GM19397 (cell line): ENCODE results near the gene NECTIN1.

Experiments used
- ATAC-seq: cut with Tn5 transposase; IDR thresholded peaks from one replicate; pipeline ENCODE4 v1.9.1; 2021; ENCODE audit warnings: mild to moderate bottlenecking, moderate library complexity; ENCODE audit not compliant: unreplicated experiment

The NECTIN1 gene

DNA sequence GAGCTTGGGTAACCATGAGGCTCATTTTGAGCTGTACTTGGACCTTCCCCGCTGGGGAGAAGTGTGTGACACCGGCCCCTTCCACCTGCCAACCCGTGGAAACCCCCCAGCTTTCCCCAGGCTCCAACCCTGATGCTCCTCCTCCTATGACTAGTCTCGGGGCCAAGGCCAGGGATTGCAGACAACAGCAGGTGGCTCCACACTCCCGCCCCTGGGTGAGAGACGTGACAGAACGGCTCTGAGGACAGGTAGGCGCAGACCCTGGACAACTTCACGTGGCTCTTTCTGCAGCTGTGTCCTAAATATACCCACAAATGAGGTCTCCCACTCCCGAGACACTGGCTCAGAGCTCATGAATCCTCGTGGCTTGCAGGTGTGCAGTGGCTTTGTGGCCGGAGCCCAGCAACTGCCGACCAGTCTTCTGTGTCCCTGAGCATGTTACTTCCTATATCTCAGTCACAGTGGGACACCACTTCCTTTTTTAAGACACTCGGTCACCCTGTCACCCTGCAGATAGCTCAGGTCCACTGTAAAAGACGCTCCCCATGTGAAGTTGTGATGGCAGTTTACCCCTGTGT, 55.2 kb downstream of the NECTIN1 start:
- ATAC-seq, result peak; percentile 83

GRCh38 chr11:119673052-119673758, 55.8 kb downstream of the NECTIN1 start:
- no peak for ATAC-seq

DNA sequence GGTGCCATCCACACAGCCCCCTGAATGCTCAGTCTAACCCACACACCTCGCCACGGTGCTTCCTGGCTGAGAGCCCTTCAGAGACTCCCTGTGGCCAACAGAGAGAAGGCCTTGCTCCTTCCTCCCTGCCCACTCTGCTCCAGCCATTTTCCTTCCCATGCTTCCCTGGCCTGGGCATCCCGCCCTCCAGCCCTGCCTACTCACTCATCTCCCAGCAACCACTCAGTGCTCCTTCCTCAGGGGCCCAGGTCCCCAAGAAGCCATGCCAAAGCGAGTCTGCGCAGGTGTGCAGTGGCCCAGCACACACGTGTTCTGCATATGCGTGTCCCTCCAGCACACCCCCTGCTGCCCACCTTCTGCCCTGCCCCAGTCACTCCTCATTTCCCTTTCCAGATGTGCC, 56.4 kb downstream of the NECTIN1 start:
- ATAC-seq, result no peak

- ATAC-seq, result no peak
Observed at GRCh38 chr11:119671561-119672015, 57.4 kb downstream of the NECTIN1 start.

- ATAC-seq, result no peak
Observed at GRCh38 chr11:119671051-119671450, 57.9 kb downstream of the NECTIN1 start.

GRCh38 chr11:119669487-119669886, 59.5 kb downstream of the NECTIN1 start:
- no peak for ATAC-seq

DNA sequence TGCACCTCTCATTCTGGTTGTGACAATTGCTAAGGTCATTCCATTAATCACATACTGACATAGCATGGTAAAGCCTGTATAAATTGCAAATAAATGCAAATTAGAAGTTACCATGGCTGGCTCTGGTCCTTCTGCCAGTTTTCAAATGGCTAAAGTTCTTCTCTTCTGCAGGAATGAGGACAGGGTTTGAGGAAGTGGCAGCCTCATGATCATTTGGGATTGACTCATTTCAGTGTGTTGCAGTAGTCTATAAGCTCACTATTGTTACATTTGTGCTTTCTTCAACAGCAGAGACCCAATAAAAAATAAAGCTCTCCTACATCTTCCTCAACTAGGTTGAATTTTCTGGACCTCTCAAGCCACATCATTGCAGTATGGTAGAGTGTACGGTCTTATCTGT, 60.3 kb downstream of the NECTIN1 start:
- no peak for ATAC-seq

- ATAC-seq, result peak; percentile 72
Observed at GRCh38 chr11:119666463-119667131, 62.4 kb downstream of the NECTIN1 start.

- no peak for ATAC-seq
Observed at GRCh38 chr11:119666061-119666460, 62.9 kb downstream of the NECTIN1 start.

GRCh38 chr11:119664701-119665420, 64.1 kb downstream of the NECTIN1 start:
- no peak for ATAC-seq

DNA sequence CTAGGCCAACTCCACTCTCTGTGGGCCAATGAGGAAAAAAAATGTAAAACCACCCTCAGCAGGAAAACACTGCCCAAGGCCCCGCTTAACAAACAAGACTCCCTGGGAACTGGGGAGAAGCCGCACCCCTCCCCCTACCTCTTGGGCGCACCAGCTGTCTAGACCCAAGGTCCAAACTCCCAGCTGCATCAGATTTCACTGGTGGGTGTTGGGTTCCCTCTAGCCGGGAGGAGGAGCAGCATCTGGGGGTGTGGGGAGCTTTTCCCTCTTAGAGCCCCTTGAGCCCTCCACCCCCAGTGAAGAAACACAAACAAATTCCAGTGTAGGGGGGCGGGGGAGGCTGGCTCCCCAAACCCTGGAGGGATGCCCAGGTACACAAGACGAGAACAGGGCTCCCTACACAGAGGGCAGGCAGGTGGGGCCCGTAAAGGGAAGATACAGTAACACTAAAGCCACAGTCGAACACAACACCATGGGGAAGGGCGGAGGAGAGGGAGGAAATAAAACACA, 64.9 kb downstream of the NECTIN1 start:
- no peak for ATAC-seq

DNA sequence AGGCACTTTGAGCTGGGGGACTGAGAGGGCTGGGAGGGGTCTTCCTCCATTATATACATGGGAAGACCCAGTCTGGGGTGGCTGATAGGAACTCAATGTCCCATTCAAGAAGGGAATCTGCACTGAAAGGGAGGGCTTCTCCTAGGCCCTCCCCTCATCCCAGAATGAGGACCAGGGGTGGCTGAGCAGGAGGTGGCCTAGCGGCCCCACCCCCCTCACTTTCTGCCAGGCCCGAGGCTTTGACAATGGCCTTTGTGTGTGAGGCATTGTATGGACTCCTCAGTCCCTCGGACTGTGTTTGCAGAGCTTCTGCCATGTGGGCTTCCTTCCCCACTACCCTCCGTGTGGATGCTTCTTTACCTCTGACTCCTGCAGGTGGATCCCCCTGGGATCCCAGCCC, 65.7 kb downstream of the NECTIN1 start:
- ATAC-seq, result no peak

GRCh38 chr11:119661226-119661625, 67.8 kb downstream of the NECTIN1 start:
- ATAC-seq, result no peak

- ATAC-seq, result no peak
Observed at GRCh38 chr11:119659971-119660723, 68.9 kb downstream of the NECTIN1 start.

DNA sequence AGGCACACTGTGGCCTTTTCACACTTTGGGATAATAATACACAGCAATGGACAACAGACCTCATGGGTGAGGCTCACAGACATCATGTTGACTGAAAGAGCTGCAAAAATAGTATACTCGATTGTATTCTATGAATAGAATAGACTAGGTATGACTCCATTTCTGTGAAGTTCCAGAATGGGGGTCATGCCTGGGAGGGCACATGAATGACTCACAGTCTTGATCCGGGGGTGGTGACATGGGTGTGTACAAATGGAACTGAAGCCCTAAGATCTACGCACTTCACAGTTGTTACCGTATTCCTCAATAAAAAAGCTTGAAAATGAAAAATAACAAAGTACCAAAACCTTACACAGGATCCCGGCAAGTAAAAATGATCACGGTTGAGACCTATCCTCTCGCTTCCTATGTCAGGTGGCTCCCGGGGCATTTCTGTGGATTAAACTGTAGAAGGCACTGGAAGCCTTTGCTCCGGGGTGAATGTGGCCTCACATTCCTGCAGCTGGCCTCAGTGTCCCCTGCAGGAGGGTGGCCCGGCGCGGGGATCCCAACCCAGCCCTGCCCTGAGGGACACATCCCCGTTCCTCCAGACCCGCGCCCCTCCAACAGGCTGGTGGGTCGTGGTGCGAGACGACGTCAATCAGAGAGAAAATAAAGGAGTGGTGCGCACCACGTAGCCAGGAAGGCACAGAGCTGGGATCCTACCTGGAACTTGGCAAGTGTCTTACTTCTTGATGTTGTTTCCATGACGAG, 75.9 kb downstream of the NECTIN1 start:
- no peak for ATAC-seq

DNA sequence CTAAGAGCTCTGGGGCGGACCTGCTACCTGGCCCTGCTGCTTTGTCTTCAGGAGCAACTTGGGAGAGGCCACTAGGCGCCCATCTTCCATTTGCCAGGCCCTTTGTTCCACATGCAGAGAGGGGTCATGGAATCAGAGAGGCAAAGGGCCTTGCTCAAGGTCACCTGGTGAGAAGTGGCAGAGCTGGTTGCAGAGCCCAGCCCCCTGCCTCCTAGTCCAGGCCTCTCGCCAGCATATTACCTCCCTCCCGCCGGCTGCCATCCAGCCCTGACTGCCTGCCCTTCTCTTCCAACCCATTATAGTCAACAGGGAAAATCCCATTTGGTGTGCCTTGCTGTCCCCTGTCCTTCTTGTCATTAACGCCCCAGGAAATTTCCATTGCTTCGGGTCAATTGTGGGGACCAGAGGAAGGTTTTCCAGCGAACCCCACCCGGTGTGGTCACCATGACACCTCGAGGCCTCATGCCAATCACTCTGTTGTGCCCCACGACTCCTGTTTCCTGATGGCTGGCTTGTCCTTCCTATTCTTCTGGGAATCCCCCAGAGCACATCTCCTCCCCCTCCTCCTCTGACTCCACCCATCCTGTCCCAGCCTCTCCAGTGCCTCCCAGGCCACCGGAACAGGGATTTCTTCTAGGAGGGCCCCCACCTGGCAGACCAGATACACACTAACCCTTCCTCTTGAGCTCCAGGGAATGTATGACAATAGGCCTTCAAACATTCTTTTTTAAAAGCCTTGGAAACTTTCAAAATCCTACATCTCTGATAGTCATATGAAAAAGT, 77.0 kb downstream of the NECTIN1 start:
- no peak for ATAC-seq

DNA sequence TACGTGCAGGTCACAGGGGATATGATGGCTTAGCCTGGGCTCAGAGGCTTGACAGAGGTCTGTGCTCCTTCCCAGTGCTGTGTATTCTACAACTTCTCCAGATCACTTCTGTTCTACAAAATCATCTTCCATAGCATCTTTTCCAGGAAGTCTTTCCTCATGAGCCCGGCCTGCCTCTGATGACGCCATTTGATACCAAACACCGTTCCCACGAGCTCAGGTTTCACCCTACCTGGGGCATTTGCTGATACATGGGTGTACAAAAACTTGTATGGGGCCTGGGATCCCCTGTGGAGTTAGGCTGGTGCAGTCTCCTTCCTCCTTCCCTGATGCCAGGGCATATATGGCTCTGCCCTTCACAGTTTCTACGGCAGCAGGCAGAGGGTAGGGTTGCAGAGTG, 78.7 kb downstream of the NECTIN1 start:
- no peak for ATAC-seq

GRCh38 chr11:119647254-119647653, 81.7 kb downstream of the NECTIN1 start:
- ATAC-seq, result no peak

DNA sequence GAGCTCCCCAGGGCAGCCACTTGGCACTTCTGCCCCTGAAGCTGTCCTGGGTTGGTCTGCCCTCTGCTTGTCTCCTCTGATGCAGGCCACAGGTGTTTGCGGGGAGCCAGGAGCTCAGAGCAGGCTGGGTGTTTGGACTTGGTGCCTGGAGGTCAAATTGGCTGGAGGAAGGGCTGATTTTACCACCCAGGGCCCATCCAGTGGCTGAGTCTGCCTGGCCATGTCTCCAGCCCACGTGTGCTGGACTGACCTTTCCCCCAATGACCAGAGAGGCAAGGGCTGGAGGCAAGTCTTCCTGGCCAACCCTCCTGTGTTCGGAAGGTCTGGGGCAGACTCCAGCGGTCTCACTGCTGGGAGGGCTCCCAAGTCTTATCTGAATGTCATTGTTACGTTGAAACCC, 84.0 kb downstream of the NECTIN1 start:
- ATAC-seq, result no peak
